ENCODE data around the gene STK4. TPM values are rescaled to one million over a fixed set of nuclear protein-coding genes. Genes with fewer than 3 reads are reported as not detected.

The STK4 gene
- total and polyA plus RNA-seq, 2 of the 8 experiments (the other 6 are each of a cell fraction or from before 2014, with no cell fraction given), result 12.0 to 34.3 TPM

DNA sequence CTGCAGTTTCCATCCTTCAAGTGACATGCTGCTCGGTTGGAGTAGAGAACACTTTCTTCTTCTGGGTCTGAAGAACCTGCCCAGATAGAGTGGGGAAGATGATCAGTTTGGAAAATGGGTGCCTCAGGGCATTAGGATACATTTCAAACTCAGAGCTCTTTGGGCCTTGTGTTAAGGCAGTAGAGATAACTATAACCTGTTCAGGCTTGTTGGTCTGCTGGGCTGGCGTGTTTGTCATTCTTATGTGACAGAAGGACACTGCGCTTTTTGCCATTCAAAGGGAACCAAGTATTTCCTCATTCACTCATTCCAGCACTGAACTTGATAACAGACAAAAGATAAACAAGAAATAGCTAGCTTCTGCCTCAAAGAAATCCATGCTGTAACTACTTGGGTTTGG, 9.9 kb upstream of the STK4 start (continued):
- no peak for TF ChIP-seq FOSL1 (IDR thresholded peaks at IDR 0.05; ENCODE audit: insufficient read depth, low read depth, low read length)
- TF ChIP-seq NANOG (IDR thresholded peaks at IDR 0.05; ENCODE audit: insufficient read depth, low read depth, low read length, poor library complexity, severe bottlenecking), result no peak
- TF ChIP-seq JUN (IDR thresholded peaks at IDR 0.05; ENCODE audit: low read depth, low read length), result no peak
- no peak for TF ChIP-seq KDM1A (IDR thresholded peaks at IDR 0.05; ENCODE audit: borderline replicate concordance, low read length)
- no peak for TF ChIP-seq SUZ12 (IDR thresholded peaks at IDR 0.05; ENCODE audit: low read length)

Measured in H1 (cell line).